ENCODE data around the gene MAN2A2.

DNA sequence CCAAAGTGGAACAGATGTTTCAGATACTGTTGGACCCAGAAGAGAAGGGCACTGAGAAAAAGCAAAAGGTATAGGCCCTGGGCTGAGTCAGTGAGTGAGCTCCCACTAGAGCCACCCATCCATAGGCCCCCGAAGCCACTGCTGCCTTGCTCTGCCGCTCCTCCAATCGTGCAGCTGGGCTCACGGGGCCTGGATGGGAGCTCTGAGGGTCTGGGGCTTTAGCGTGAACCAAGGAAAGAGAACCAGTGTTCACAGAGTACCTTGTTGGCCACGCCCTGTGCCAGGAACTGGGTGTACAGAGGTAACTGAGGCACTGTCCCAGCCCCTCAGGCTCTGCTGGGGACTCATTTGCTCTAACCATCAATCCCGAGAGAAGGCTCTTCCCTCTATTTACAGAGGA lies 36.7 kb downstream of the MAN2A2 start:
- TF ChIP-seq CTCF (IDR thresholded peaks at IDR 0.05), result no peak
- no peak for TF ChIP-seq POLR2A (IDR thresholded peaks at IDR 0.05)

Measured in Peyer's patch (tissue), 4 donors.